Measurements from ENCODE around the gene TEX9.
"Not testable (repeated sequence)": the region's sequence is repeated elsewhere in the genome, so short reads cannot be mapped to it uniquely, and the experiment has no call there.

TEX9 gene

GRCh38 chr15:56365075-56365711, at the start of gene TEX9:
Gene TEX9, plus strand, starts transcription at chr15:56365426. Its CDS starts 25 bp downstream, at chr15:56365451.
- peak; percentile 27 to 41 for DNase-seq (ENCODE audit: low read depth in 2 of 2)

DNA sequence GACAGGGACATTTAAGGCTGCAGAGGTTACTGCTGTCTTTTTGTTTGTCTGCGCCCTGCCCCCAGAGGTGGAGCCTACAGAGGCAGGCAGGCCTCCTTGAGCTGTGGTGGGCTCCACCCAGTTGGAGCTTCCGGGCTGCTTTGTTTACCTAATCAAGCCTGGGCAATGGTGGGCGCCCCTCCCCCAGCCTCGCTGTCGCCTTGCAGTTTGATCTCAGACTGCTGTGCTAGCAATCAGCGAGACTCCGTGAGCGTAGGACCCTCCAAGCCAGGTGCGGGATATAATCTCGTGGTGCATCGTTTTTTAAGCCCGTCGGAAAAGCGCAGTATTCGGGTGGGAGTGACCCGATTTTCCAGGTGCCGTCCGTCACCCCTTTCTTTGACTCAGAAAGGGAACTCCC, 48.7 kb upstream of the TEX9 start:
- DNase-seq (ENCODE audit: low read depth in 2 of 2): not testable (repeated sequence)

- DNase-seq (ENCODE audit: low read depth in 2 of 2): no peak
Observed at GRCh38 chr15:56320316-56320715, 44.9 kb upstream of the TEX9 start.

GRCh38 chr15:56320861-56321260, 44.4 kb upstream of the TEX9 start:
- no peak for DNase-seq (ENCODE audit: low read depth in 2 of 2)

GRCh38 chr15:56322444-56322843, 42.8 kb upstream of the TEX9 start:
- no peak for DNase-seq (ENCODE audit: low read depth in 2 of 2)

DNA sequence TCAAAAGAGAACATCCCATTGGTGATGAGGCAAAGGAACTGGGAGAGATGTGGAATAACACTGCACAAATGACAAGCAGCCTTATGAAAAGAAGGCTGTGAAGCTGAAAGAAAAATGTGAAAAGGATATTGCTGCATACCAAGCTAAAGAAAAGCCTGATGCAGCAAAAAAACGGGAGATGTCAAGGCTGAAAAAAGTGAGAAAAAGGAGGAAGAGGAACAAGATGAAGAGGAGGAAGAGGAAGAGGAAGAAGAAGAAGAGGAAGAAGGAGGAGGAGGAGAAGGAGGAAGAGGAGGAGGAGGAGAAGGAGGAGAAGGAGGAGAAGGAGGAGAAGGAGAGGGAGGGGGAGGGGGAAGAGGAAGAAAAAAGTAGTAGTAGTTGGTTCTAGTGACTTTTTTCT, 41.8 kb upstream of the TEX9 start:
- DNase-seq (ENCODE audit: low read depth in 2 of 2): no peak

DNA sequence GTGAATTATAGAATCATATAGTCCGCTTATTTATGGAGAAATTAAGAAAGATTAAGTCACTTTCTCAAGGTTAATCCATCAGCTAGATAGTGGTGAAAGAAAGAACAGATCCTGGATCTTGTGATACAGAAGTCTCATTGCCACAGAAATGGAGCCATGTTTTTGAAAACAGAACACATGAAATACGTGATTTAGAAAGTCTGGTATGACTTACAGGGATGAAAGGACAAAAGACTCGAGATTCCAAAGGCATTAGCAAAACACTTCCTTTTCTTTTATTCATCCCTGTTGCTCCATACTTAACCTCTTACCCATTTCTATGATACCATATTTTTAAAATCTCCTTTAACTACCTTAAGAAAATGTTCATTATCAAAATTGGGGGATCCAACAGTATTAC, 40.0 kb upstream of the TEX9 start:
- DNase-seq (ENCODE audit: low read depth in 2 of 2): no peak

- no peak for DNase-seq (ENCODE audit: low read depth in 2 of 2)
Observed at GRCh38 chr15:56327721-56328502, 37.3 kb upstream of the TEX9 start.

DNA sequence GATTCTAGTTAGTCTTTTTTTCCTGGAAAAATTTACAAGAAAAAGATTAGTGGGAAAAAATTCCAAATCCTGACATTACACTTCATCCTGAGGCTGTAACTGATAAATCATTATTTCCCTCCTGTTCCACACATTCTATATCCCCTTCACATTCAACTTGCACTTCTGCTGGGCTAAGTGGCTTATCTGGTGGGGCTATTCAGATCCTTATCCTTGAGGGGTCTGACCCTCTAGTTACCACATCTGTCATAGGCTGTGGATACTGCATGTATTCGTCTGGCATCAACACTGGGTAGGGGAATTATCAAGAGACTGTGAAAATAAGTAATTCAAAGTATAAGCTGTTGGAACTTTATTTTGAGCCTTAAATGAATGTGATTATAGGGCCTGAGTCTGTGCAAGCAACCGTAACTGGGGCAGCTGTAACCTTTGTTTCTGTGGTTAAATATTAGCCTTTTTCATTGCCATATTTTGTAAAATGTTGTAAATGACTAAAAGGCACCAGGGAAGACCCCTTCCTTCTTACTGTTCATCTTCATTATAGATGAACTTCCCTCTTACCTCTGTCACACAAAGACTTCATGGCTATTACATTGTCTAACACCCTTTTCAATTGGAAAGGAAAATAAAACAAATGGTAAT, 28.0 kb upstream of the TEX9 start:
- DNase-seq (ENCODE audit: low read depth in 2 of 2): no peak

GRCh38 chr15:56339594-56339993, 25.6 kb upstream of the TEX9 start:
- no peak for DNase-seq (ENCODE audit: low read depth in 2 of 2)

DNA sequence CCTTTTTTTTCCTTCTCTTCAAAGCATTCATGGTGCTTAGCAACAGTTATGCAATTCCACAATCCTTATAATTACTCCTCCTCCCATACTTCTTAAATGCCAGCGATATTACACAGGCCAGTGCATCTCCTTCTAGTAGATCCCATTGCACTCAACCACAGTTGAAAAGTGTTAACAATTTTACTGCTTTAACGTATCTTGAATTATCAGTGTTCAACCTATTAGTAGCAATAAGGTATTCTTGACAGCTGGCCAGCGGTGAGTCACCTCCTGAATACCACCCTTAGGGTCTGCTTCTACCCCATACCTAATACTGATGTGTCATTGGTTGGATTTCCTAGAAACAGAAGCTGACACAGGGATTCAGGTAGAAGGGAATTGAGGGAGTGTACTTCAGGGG, 24.0 kb upstream of the TEX9 start:
- no peak for DNase-seq (ENCODE audit: low read depth in 2 of 2)

DNA sequence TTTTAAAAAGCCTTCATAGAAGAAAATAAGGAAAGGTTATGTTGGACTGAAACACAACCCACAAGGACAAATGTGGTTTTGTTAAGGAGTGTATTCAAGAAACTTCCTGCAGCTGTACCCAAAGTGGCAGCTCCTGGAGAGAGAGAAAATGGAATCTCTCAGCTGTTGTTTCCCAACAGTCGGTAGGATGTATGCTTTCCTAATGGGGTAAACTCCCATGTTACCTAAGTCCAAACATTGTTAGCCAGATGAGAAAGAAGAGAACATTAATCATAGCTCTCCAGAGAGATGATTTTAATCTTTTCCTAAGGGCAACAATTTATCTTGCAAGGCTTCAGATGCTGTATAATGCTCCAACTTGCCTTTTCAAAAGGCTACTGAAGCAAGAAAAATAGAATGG, 22.6 kb upstream of the TEX9 start:
- no peak for DNase-seq (ENCODE audit: low read depth in 2 of 2)

GRCh38 chr15:56343879-56344278, 21.3 kb upstream of the TEX9 start:
- no peak for DNase-seq (ENCODE audit: low read depth in 2 of 2)

DNA sequence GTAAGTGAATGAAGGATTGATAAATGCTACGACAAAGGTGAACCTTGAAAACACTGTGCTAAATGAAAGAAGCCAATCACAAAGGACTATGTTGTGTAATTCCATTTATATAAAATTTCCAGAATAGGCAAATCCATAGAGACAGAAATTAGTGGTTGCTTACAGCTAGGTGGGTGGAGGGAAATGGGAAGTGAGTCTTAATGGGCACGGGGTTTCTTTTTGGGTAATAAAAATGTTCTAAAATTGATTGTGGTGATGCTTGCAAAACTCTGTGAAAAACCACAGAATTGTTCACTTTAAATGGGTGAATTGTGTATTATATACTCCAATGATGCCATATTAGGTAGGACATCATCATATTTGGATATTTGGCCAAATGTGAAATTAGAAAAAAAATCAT, 20.9 kb upstream of the TEX9 start:
- DNase-seq (ENCODE audit: low read depth in 2 of 2): no peak

GRCh38 chr15:56346414-56346813, 18.8 kb upstream of the TEX9 start:
- DNase-seq (ENCODE audit: low read depth in 2 of 2): no peak

GRCh38 chr15:56349554-56349953, 15.7 kb upstream of the TEX9 start:
- DNase-seq (ENCODE audit: low read depth in 2 of 2): no peak

DNA sequence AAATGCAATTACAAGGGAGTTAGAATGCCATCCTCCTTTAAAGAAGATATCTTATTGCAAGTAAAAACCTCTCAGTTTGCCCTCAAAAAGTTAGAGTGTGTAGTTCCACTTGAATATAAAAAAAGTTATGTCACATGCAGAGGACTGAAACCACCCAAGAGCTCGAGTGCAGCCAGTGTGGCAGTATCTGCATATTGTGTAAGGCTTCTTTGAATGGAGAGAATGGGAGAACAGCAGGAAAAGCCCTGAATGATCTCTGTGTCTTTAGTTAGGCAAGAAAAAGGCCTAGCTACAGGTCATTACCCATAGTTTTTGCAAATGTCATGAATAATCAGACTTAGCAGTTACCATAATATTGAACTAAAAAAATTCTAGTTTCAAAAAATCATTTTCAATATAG, 13.9 kb upstream of the TEX9 start:
- no peak for DNase-seq (ENCODE audit: low read depth in 2 of 2)

DNA sequence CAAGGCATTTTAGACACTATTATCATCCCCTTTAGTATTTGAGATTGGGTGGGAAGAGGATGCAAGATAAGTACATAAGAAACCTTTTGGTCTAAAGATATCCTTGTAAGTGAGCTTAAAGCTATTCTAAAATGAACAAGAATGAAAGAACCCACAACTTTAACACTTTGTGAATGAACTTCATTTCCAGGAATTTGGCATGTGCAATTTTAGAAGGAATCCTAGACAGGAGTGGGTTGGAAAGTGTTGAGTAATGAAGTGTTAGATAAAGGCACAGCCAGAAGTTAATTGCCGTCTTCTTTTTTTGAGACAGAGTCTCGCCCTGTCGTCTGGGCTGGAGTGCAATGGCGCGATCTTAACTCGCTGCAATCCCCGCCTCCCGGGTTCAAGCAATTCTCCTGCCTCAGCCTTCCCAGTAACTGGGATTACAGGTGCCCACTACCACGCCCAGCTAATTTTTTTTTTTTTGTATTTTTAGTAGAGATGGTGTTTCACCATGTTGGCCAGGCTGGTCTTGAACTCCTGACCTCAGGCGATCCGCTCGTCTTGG, 13.2 kb upstream of the TEX9 start:
- DNase-seq (ENCODE audit: low read depth in 2 of 2): no peak

GRCh38 chr15:56353119-56353518, 12.1 kb upstream of the TEX9 start:
- no peak for DNase-seq (ENCODE audit: low read depth in 2 of 2)

- no peak for DNase-seq (ENCODE audit: low read depth in 2 of 2)
Observed at GRCh38 chr15:56353740-56354139, 11.5 kb upstream of the TEX9 start.

DNA sequence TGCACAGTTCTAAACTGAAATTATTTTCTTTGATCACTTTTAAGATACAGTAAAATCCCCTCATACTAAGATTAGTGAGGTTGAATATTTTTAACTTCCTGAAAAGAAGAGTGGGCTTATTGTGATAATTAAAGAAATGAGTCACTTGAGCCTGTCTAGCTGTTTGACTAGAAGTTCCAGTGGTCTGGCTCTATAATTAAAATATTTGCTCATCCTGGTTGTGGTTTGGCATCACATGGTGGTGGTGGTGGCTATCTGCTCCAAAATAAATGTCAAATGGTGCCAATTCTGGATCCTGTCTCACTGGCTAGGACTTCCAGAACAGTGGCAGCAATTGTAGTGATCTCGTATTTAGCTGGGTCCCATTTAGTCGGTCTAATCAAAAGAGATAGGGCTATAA, 8.6 kb upstream of the TEX9 start:
- no peak for DNase-seq (ENCODE audit: low read depth in 2 of 2)

DNA sequence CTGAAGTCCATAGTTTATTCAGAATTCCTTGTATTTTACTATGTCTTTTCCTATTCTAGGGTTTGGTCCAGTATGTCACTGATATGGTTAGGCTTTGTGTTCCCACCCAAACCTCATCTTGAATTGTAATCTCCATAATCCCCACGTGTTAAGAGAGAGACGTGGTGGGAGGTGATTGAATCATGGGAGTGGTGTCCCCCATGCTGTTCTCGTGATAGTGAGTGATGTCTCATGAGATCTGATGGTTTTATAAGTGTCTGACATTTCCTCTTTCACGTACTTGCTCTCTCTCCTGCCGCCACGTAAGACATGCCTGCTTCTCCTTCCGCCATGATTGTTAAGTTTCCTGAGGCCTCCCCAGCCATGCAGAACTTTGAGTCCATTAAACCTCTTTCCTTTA, 6.6 kb upstream of the TEX9 start:
- DNase-seq (ENCODE audit: low read depth in 2 of 2): no peak

DNA sequence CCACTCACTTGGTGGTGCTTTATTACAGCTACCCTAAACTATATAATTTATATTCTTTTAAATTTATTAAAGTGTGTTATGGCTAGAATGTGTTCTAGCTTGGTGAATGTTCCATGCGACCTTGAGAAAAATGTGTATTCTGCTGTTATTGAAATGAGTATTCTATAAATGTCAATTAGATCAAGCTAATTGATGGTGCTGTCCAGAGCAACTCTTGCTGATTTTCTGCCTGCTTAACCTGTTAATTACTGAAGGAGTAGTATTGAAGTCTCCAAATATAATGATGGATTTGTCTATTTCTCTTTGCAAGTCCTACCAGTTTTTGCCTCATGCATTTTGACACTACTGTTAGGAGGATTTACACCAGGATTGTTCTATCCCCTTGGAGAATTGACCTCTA, 3.2 kb upstream of the TEX9 start:
- no peak for DNase-seq (ENCODE audit: low read depth in 2 of 2)

All from activated CD8-positive, alpha-beta memory T cell treated with anti-CD3 and anti-CD28 coated beads for 4 hours (primary cell).